CD4-positive, alpha-beta T cell treated with Interleukin-1 beta for 1 hour (primary cell): Measurements from ENCODE around the gene SRCAP.
"Not testable (repeated sequence)": the region's sequence is repeated elsewhere in the genome, so short reads cannot be mapped to it uniquely, and the experiment has no call there.

Experiments used
- DNase-seq, 2 donors: peaks; one replicate each; pipeline ENCODE4 v3.0.0-alpha.2; 2020 to 2022

SRCAP gene

DNA sequence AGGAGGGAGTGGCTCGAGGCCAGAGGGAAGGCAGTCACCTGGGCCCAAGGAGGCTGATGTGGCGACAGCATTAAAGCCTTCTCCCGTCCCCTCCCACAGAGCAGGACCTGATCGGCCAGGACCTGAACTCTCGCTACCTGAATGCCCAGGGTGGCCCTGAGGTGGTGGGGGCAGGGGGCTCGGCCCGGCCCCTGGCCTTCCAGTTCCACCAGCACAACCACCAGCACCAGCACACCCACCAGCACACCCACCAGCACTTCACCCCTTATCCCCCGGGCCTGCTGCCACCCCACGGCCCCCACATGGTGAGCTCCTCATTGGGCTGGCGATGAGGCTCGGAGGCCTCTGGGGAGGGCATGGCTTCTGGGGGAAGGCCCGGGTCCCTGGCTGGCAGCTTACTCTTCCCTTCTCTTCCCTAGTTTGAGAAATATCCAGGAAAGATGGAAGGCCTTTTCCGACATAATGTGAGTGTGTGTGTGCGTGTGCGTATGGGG is 34.3 kb upstream of the SRCAP start:
- DNase-seq: no peak

DNA sequence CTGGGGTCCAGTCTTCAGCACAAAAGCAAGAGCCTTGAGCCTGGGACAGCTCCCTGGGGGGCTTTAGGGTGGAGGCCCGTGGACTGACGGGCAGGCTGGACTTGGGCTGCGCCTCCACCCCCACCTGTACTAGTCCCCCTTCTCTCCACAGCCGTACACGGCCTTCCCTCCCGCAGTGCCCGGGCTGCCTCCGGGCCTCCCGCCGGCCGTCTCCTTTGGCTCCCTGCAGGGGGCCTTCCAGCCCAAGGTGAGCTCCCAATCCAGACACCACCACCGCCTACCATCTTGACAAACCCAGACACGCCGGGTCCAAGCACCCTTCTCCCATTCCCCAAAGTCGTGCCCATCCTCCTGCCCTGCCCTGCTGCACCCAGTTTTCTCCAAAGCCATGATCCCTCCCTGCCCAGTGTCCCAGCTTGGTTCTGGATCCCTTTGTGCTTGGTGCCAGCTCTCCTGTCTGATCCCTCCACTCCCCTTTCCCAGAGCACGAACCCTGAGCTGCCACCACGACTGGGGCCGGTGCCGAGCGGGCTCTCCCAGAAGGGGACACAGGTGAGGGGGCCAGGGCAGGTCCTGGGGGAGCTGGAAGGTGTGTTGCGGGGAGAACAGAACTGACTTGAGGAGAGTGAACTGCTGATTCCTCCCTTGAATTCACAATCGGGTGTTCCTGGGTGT is 33.7 kb upstream of the SRCAP start:
- DNase-seq: no peak

DNA sequence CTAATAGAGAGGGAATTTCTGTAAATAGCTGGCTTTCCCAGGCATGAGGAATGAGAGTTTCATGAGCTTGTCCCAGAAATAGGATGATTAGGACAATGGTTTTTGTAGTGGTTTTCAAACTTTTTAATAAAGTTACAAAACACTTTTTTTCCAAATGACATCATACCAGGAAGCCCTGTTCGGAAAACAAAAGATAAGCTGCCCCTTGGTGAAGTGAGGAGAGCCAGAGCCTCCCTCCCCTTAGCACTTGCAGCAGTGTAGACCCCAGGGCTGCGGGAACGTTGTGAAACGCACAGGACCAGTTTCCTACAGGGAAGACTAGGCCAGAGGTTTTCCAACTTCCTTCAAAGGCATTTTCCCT is 33.2 kb upstream of the SRCAP start:
- no peak for DNase-seq

- DNase-seq: no peak
Measured at GRCh38 chr16:30666681-30667080, 32.3 kb upstream of the SRCAP start.

DNA sequence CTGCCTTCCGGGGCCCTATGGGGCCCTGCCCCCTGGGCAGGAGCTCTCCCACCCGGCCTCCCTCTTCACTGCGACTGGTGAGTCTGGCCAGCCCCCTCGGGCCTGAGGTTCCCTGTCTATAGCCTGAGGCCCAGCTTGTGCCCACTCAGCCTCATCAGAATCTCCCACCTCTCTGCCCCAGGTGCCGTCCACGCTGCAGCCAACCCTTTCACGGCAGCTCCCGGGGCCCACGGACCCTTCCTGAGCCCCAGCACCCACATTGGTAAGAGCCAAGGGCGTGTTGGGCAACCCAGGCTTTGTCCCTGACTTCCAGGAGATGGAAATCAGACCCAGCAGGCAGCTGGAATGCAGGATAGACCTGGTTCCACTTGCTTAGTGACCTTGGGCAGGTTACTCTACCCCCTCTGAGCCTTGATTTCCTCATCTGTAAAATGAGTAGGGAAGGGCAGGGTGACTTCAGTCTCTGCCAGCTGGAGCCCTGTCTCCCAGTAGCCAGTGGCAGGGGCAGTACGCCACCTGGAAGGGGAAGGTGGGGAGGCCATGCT is 31.5 kb upstream of the SRCAP start:
- no peak for DNase-seq

DNA sequence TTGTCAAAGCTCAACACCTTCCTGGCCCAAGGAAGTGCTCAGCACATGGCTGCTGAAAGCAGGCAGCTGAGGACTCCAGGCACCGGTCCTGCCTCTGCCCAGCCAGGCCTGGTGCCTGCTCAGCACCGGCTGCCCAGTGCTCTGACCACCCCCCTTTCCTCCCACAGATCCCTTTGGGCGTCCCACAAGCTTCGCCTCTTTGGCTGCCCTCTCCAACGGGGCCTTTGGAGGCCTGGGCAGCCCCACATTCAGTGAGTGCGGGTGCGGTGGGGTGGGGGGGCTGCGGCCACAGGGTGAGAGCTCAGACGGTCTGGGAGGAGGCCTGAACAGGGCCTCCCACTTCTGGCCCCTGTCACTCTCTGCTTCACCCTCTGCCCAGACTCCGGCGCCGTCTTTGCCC is 30.6 kb upstream of the SRCAP start:
- no peak for DNase-seq

- DNase-seq: no peak
Measured at GRCh38 chr16:30669026-30669902, 29.7 kb upstream of the SRCAP start.

- no peak for DNase-seq
Measured at GRCh38 chr16:30669903-30670824, 28.8 kb upstream of the SRCAP start.

DNA sequence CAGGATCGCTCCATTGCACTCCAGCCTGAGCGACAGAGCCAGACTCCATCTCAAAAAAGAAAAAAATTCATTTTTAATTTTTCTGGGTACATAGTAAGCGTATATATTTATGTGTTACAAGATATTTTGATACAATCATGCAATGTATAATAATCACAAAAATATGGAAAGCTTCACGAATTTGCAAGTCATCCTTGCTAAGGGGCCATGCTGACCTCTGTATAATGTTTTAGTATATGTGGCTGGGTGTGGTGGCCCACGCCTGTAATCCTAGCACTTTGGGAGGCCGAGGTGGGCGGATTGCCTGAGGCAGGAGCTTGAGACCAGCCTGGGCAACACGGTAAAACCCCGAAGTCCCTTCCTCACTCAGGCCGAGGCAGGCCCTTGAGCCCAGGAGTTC is 23.8 kb upstream of the SRCAP start:
- DNase-seq: no peak

- DNase-seq: no peak
Measured at GRCh38 chr16:30677931-30678585, 20.9 kb upstream of the SRCAP start.

DNA sequence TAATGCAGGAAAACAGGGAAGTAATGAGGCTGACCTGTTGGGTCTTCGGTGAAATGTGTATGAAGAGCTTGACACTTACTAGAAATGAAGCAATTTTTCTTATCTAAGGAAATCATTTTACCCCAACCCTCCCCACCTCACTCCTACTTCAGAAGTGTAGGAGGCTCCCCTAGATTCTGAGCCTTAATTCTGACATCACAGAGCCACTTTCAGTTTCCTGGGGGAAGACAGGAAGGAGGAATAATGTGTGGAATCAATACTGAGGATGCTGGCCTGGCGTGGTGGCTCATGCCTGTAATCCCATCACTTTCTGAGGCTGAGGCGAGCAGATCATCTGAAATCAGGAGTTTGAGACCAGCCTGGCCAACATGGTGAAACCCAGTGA is 20.4 kb upstream of the SRCAP start:
- DNase-seq: no peak

- DNase-seq: no peak
Measured at GRCh38 chr16:30680326-30680725, 18.6 kb upstream of the SRCAP start.

DNA sequence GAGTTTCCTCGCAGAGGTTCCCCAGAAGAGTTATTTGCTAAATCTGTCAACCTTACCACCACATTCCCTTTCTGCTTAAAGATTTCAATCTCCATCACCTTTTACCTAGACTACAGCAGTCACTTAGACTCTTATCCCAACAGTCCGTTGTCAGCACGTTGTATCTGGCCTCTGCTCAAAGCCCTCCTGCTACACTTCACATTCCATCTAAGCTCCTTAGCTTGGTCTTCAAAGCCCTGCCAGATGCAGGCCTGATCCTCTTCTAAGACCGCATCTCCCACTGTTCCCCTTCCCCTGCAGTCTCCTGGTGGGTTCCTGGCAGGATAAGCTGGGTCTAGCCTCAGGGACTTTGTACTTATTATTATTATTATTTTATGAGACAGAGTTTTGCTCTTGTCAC is 10.3 kb upstream of the SRCAP start:
- no peak for DNase-seq

- no peak for DNase-seq
Measured at GRCh38 chr16:30691907-30692306, 7.1 kb upstream of the SRCAP start.

DNA sequence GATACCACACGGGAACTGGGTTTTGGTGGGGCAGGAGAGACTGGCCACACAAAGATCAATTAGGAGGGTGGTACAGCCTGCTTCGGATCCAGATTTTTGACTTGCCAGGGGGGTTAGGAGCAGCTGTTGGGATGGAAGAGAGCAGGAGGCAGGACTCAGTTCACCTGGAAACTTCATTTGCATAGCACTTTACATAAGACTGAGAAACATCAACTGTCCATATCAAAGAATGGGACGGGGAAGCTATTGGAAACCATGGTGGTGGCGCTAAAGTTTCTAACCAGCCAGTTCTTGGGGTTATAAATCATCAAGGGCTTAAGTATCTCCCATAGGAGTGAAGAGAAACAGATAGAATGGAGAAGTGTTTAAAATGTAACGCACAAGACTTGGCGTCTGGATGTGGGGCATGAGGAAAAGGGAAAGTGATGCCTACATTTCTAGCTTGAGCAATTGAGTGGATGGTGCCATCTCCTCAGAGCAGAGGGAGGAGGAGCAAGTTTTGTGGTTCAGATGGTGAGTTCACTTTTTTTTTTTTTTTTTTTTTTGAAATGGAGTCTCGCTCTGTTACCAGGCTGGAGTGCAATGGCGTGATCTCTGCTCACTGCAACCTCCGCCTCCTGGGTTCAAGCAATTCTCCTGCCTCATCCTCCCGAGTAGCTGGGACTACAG is 6.4 kb upstream of the SRCAP start:
- no peak for DNase-seq

GRCh38 chr16:30694926-30695693 is 3.9 kb upstream of the SRCAP start:
- DNase-seq: no peak

DNA sequence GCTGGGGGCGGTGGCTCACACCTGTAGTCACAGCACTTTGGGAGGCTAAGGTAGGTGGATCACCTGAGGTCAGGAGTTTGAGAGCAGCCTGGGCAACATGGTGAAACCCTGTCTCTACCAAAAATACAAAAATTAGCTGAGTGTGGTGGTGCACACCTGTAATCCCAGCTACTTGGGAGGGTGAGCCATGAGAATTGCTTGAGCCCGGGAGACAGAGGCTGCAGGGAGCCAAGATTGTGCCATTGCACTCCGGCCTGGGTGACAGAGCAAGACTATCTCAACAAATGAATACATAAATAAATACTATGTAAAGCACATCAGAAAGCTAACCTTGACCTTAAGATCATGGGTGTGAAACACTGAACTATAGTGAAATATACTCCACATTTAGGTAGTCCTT is 2.3 kb upstream of the SRCAP start:
- DNase-seq: not testable (repeated sequence)

GRCh38 chr16:30697264-30698138 is 1.5 kb upstream of the SRCAP start:
- no peak for DNase-seq

- peak; percentile 99 to 100 for DNase-seq
Measured at GRCh38 chr16:30698139-30698815, 694 bp upstream of the SRCAP start.
